Measurements from ENCODE around the gene LDB1.
A peak's percentile ranks its signal among the peaks of the same experiment; 100 is the strongest.

The LDB1 gene, protein sequence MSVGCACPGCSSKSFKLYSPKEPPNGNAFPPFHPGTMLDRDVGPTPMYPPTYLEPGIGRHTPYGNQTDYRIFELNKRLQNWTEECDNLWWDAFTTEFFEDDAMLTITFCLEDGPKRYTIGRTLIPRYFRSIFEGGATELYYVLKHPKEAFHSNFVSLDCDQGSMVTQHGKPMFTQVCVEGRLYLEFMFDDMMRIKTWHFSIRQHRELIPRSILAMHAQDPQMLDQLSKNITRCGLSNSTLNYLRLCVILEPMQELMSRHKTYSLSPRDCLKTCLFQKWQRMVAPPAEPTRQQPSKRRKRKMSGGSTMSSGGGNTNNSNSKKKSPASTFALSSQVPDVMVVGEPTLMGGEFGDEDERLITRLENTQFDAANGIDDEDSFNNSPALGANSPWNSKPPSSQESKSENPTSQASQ

DNA sequence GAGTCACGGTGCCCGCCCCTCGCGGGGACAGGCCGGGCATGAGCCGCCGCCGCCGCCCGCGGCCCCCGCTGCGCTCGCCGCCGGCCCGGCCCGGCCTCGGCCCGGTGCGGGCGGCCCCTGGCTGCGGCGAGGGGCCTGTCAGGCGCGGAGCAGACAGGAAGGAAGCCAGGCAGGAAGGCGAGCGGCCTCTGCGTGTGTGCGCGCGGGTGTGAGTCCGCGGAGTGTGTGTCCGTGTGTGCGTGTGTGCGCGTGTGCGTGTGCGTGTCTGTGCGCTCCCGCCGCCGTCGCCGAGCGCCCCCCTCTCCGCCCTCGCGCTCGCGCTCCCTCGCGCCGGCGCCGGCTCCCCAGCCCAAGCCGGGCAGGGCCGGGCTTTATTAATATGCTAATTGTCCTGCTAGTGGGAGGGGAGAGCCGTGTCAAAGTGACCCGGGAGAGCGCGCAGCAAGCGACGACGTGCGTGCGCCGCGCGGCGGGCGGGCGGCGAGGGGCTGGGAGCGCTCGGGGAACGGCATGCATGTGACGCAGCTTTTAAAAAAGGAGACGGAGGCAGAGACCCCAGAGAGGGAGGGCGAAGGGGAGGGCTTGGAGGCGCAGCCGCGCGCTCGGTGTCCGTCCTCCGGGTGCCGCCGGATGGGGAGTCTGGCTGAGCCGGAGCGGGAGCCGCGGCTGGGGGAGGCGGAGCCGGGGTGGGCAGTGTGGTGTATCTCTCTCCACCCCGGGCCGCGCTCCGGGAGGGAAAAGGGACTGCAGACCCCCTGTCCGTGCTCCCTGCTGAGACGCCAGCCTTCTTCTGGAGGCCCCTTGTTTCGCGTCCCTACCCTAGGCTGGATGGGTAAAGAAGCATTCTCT lies at the start of gene LDB1:
Gene LDB1 (minus strand): TSS at position 227 of the 849 bp plus-strand sequence. CDS start 258 bp downstream, outside the sequence.
- TF ChIP-seq CEBPB (IDR thresholded peaks at IDR 0.05) (no peak), YY1 (IDR thresholded peaks at IDR 0.05; ENCODE audit: low read depth) (0 out of 2 replicates have a peak, but pooled peaks have one; percentile 30), TCF12 (IDR thresholded peaks at IDR 0.05; ENCODE audit: low read depth) (peak; percentile 45), EP300 (IDR thresholded peaks at IDR 0.05; ENCODE audit: borderline replicate concordance) (peak; percentile 17; the same call in 1 of the 2 replicates), ZBTB7A (IDR thresholded peaks at IDR 0.05; ENCODE audit: low read depth) (peak; percentile 97), TEAD4 (IDR thresholded peaks at IDR 0.05) (no peak), RAD21 (IDR thresholded peaks at IDR 0.05; ENCODE audit: low read depth) (peak; percentile 1; the same call in 1 of the 2 replicates), NFIC (IDR thresholded peaks at IDR 0.05) (peak; percentile 32; the same call in 1 of the 2 replicates), CREB1 (IDR thresholded peaks at IDR 0.05; ENCODE audit: low read depth) (peak; percentile 49; the same call in 1 of the 2 replicates), TAF1 (IDR thresholded peaks at IDR 0.05; ENCODE audit: low read depth) (peak; percentile 14; the same call in 1 of the 2 replicates), FOXM1 (IDR thresholded peaks at IDR 0.05; ENCODE audit: borderline replicate concordance, low read depth) (peak; percentile 26; the same call in 1 of the 2 replicates), EGR1 (IDR thresholded peaks at IDR 0.05) (no peak)
- TF ChIP-seq, protein P1, sequence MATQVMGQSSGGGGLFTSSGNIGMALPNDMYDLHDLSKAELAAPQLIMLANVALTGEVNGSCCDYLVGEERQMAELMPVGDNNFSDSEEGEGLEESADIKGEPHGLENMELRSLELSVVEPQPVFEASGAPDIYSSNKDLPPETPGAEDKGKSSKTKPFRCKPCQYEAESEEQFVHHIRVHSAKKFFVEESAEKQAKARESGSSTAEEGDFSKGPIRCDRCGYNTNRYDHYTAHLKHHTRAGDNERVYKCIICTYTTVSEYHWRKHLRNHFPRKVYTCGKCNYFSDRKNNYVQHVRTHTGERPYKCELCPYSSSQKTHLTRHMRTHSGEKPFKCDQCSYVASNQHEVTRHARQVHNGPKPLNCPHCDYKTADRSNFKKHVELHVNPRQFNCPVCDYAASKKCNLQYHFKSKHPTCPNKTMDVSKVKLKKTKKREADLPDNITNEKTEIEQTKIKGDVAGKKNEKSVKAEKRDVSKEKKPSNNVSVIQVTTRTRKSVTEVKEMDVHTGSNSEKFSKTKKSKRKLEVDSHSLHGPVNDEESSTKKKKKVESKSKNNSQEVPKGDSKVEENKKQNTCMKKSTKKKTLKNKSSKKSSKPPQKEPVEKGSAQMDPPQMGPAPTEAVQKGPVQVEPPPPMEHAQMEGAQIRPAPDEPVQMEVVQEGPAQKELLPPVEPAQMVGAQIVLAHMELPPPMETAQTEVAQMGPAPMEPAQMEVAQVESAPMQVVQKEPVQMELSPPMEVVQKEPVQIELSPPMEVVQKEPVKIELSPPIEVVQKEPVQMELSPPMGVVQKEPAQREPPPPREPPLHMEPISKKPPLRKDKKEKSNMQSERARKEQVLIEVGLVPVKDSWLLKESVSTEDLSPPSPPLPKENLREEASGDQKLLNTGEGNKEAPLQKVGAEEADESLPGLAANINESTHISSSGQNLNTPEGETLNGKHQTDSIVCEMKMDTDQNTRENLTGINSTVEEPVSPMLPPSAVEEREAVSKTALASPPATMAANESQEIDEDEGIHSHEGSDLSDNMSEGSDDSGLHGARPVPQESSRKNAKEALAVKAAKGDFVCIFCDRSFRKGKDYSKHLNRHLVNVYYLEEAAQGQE (IDR thresholded peaks at IDR 0.05; ENCODE audit: low read depth), result no peak
- TF ChIP-seq, protein P2, sequence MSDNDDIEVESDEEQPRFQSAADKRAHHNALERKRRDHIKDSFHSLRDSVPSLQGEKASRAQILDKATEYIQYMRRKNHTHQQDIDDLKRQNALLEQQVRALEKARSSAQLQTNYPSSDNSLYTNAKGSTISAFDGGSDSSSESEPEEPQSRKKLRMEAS (IDR thresholded peaks at IDR 0.05), result peak; percentile 89
- TF ChIP-seq, protein P3, sequence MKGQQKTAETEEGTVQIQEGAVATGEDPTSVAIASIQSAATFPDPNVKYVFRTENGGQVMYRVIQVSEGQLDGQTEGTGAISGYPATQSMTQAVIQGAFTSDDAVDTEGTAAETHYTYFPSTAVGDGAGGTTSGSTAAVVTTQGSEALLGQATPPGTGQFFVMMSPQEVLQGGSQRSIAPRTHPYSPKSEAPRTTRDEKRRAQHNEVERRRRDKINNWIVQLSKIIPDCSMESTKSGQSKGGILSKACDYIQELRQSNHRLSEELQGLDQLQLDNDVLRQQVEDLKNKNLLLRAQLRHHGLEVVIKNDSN (IDR thresholded peaks at IDR 0.05), result peak; percentile 41; the same call in 1 of the 2 replicates

DNA sequence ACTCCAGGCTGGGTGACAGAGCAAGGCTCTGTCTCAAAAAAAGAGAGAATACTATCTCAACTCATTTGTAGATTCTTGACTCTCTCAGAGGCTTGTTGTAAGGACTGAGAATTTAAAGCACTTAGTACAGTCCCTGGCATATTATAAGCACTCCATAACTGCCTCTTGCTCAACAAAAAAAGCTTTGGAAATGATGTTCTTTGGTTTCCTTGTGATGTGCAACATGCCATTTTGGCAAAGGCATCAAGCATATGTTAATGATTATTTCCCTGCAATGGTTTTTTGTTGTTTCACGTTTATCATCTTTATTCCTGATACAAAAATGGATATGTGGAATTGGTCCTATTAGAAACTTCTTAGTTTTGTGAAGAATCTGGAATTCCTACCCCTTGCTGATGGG lies 47.7 kb upstream of the LDB1 start:
- TF ChIP-seq EGR1 (IDR thresholded peaks at IDR 0.05) (no peak), TEAD4 (IDR thresholded peaks at IDR 0.05) (no peak), FOXM1 (IDR thresholded peaks at IDR 0.05; ENCODE audit: borderline replicate concordance, low read depth) (no peak), YY1 (IDR thresholded peaks at IDR 0.05; ENCODE audit: low read depth) (no peak), TAF1 (IDR thresholded peaks at IDR 0.05; ENCODE audit: low read depth) (no peak), RAD21 (IDR thresholded peaks at IDR 0.05; ENCODE audit: low read depth) (no peak), CREB1 (IDR thresholded peaks at IDR 0.05; ENCODE audit: low read depth) (no peak), EP300 (IDR thresholded peaks at IDR 0.05; ENCODE audit: borderline replicate concordance) (no peak), CEBPB (IDR thresholded peaks at IDR 0.05) (no peak), ZBTB7A (IDR thresholded peaks at IDR 0.05; ENCODE audit: low read depth) (no peak)
- TF ChIP-seq, protein P3 (IDR thresholded peaks at IDR 0.05), result no peak
- TF ChIP-seq, protein P2 (IDR thresholded peaks at IDR 0.05), result no peak

DNA sequence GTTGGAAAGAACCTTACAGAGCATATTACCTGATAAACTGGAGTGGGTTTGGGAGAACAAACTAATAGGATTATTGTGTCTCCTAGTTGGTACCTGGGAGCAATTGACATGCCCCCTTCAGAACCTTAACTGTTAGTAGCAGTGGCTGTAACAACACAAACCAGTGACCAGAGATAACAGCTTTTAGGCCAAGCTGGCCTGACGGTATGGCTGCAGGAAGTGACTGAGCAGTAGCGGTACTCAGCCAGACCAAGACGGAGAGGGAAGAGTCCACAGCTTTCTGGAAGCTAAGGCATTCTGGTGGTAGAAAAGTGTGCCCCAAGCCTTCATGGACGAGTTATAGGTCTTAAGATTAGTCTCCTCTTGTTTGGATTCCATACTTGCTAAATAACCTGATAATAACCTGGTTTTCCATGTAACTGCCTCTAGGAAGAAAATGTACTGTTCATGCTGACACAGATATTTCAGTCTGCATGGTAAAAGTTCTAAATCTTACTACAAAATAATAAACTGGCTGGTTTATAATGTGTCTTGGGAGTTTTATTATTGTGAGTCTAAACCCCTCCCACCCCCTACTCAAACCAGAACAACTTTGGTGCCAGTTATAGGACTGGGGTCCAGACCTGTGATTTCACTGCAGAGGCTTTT lies 43.3 kb upstream of the LDB1 start:
- no peak for TF ChIP-seq TCF12 (IDR thresholded peaks at IDR 0.05; ENCODE audit: low read depth)
- no peak for TF ChIP-seq EP300 (IDR thresholded peaks at IDR 0.05; ENCODE audit: borderline replicate concordance)
- no peak for TF ChIP-seq TEAD4 (IDR thresholded peaks at IDR 0.05)
- no peak for TF ChIP-seq CREB1 (IDR thresholded peaks at IDR 0.05; ENCODE audit: low read depth)
- TF ChIP-seq, protein P2 (IDR thresholded peaks at IDR 0.05), result no peak
- TF ChIP-seq CEBPB (IDR thresholded peaks at IDR 0.05), result no peak
- TF ChIP-seq NFIC (IDR thresholded peaks at IDR 0.05), result no peak
- TF ChIP-seq, protein P1 (IDR thresholded peaks at IDR 0.05; ENCODE audit: low read depth), result no peak
- no peak for TF ChIP-seq RAD21 (IDR thresholded peaks at IDR 0.05; ENCODE audit: low read depth)
- no peak for TF ChIP-seq FOXM1 (IDR thresholded peaks at IDR 0.05; ENCODE audit: borderline replicate concordance, low read depth)
- no peak for TF ChIP-seq YY1 (IDR thresholded peaks at IDR 0.05; ENCODE audit: low read depth)
- TF ChIP-seq ZBTB7A (IDR thresholded peaks at IDR 0.05; ENCODE audit: low read depth), result no peak
- TF ChIP-seq, protein P3 (IDR thresholded peaks at IDR 0.05), result no peak
- TF ChIP-seq EGR1 (IDR thresholded peaks at IDR 0.05), result no peak

All from Ishikawa (cell line).